A549 treated with Mapracorat at 1 μM for 4 hours (cell line): ENCODE results near the gene MYO1C. TPM values are rescaled to one million over a fixed set of nuclear protein-coding genes. Genes with fewer than 3 reads are reported as not detected.

Source experiments
- total RNA-seq: library from RNA; stranded (reverse); fragments of 200-300 nt; extraction: Qiagen RNA extraction; gene quantifications from 5 replicates; pipeline ENCODE4 v1.2.3, GENCODE V29; 2022

Gene MYO1C, protein sequence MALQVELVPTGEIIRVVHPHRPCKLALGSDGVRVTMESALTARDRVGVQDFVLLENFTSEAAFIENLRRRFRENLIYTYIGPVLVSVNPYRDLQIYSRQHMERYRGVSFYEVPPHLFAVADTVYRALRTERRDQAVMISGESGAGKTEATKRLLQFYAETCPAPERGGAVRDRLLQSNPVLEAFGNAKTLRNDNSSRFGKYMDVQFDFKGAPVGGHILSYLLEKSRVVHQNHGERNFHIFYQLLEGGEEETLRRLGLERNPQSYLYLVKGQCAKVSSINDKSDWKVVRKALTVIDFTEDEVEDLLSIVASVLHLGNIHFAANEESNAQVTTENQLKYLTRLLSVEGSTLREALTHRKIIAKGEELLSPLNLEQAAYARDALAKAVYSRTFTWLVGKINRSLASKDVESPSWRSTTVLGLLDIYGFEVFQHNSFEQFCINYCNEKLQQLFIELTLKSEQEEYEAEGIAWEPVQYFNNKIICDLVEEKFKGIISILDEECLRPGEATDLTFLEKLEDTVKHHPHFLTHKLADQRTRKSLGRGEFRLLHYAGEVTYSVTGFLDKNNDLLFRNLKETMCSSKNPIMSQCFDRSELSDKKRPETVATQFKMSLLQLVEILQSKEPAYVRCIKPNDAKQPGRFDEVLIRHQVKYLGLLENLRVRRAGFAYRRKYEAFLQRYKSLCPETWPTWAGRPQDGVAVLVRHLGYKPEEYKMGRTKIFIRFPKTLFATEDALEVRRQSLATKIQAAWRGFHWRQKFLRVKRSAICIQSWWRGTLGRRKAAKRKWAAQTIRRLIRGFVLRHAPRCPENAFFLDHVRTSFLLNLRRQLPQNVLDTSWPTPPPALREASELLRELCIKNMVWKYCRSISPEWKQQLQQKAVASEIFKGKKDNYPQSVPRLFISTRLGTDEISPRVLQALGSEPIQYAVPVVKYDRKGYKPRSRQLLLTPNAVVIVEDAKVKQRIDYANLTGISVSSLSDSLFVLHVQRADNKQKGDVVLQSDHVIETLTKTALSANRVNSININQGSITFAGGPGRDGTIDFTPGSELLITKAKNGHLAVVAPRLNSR
- 104 to 139 TPM (median 136 TPM) in 5 replicates for total RNA-seq

DNA sequence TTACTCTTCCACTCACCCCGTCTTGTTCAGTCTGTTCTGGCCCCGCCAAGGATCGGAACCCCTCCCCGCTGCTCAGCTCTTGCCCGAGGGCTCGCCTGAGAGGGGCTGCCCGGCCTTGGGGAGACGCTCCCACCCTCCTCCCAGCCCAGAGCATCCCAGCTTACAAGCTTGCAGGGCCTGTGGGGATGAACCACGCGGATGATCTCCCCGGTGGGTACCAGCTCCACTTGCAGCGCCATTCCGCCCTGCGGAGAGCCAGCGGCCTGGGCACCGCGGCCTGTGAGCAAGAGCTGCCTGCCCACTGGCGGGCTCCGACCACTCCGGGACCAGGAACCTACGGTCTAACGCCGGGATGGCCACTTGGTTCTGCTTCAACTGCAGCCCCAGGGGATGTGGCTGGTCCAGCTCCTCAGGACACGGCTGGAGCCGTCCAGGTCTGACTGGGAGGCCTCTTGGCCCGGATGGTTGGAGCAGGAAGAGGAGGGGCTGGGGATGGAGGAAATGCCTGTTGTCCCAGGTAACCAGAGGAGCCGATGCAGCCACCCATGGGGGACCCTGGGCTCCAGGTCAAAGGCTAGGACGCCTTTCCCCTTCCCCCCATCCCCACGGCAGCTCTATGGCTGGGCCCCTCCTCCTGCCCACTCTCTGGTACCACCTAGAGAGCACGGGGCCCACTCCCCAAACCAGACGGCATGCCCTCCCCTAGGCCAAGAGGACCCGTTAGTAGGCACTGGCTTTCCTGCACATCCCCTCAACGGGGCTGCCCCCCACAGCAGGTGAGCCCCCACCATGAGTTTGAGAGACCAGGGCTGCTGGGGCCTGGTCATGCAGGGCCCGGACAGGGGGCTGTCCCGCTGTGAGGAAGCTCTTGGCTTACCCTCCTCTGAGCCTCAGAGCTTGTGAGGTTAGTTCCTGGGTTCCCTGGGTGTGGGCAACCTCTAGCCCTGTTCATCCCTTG, at the start of gene MYO1C:
TSS of gene MYO1C (minus strand) at position 438 of the 958 bp plus-strand sequence. CDS start at position 239, 199 bp downstream.

DNA sequence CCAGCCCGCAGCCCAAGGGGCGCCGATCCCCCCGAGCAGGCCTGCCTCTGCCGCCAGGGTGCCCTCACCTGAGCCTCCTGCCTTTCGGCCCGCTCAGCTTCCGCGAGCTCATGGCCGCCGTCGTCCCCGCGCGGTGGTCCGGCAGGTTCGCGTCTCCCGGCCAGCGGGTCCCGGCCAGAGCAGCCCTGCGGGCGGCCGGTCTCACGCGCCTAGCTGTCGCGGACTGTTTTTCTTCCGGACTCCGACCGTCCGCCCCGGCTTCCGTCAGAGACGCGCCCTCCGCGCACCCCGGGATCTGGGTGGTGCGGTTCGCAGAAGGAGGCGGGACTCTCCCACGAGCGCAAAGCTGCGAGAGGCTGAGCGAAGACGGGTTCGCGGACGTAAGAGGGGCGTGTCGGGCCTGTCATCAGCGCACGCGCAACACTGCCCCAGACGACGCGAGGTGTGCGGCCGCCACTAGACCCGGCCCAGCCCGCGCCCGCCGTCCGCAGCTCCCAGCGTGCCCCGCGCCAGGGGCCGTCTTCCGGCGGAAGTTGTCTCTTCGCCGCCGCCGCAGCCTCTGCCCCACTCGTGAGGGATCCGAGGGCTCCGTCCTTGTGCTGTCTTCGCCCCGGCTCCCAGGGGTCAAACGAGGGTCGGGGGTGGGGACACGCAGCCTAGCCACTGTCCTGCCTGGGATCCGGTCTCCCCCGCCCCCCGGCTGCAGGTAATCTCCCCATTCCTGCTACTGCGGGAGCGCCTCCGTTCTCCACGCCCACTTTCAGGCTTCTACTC, 24.1 kb upstream of the MYO1C start, which contains the start of gene INPP5K:
TSS of gene INPP5K (minus strand) at position 225 of the 774 bp plus-strand sequence. CDS start at position 112, 113 bp downstream.

DNA sequence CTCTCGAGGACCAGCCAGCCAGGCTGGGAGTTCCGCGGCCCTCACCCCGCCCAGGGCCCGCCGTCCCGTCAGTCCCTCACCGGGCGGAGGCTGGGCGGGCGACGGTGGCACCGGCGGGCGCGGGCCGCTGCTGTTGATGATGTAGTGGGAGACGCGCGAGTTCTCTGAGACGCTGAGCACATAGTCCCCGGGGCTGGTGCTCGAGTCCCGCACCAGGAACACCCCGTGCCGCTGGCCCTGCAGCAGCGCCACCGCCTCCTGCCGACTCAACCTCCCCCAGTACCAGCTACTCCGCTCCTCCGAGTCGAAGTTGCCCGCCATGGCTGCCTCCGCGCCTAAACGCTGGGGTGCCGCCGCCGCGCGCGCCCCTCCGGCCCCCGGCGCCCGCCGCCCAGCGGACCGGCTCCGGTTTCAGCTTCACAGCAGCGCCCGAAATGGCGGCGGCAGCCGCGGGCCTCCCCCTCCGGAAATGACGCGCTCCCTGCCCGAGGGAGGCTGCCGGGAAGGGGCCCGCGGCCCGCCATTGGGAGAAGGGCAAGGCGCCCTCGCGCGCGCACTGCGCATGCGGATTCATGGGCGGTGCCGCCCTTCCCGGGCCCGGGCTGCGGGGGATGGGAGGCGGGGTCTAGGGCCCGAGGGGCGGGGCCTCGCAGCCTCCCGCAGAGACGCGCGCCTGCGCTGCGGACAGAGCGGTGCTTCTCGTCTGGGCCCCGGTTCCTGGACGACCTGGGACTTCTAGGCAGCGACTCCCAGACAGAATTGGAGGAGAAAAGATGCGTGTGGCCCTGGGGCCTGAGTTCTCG, 36.5 kb downstream of the MYO1C start, which contains the start of gene CRK:
TSS of gene CRK (minus strand) at position 436 of the 803 bp plus-strand sequence. CDS start at position 321, 115 bp downstream.

Other genes starting within 250 kb of the MYO1C start
- not detected in 5 replicates for gene BHLHA9, start 222.2 kb downstream of the MYO1C start, total RNA-seq
- not detected in 5 replicates for gene TRARG1, start 213.0 kb downstream of the MYO1C start, total RNA-seq
- gene YWHAE, start 92.5 kb downstream of the MYO1C start, total RNA-seq = 542 to 1,108 TPM (median 563 TPM) in 5 replicates
- gene CRK, start 36.5 kb downstream of the MYO1C start, total RNA-seq = 76.2 to 89.8 TPM (median 85.3 TPM) in 5 replicates
- gene INPP5K, start 23.9 kb upstream of the MYO1C start, total RNA-seq = 21.6 to 25.3 TPM (median 24.5 TPM) in 5 replicates
- 62.8 to 70.0 TPM (median 65.2 TPM) in 5 replicates for gene PITPNA, start 70.1 kb upstream of the MYO1C start, total RNA-seq
- 4.0 to 7.1 TPM (median 5.8 TPM) in 5 replicates for gene SLC43A2, start 136.1 kb upstream of the MYO1C start, total RNA-seq
- gene SCARF1, start 153.0 kb upstream of the MYO1C start, total RNA-seq = 0.20 to 0.38 TPM (median 0.27 TPM) in 5 replicates
- 14.0 to 20.0 TPM (median 16.8 TPM) in 5 replicates for gene RILP, start 157.2 kb upstream of the MYO1C start, total RNA-seq
- gene PRPF8, start 192.2 kb upstream of the MYO1C start, total RNA-seq = 247 to 273 TPM (median 254 TPM) in 5 replicates
- 1.4 to 2.1 TPM (median 1.7 TPM) in 5 replicates for gene TLCD2, start 217.7 kb upstream of the MYO1C start, total RNA-seq
- 19.1 to 33.1 TPM (median 28.5 TPM) in 5 replicates for gene WDR81, start 232.0 kb upstream of the MYO1C start, total RNA-seq